H1 (cell line): ENCODE data around the gene IGSF9. TPM values are rescaled to one million over a fixed set of nuclear protein-coding genes. Genes with fewer than 3 reads are reported as not detected.

ENCODE experiments used
- polyA plus RNA-seq, 7 experiments: library from polyadenylated mRNA; depleted of rRNA in 3 of 7; stranded (reverse) in 5 of 7; unstranded in 2 of 7; fragments of >200 nt in 5 of 7; fragments of 200-250 nt in 2 of 7; gene quantifications; 1 replicate in 5 of 7; 2 replicates in 1 of 7; 4 replicates in 1 of 7; pipeline versions ENCODE4 v1.2.1 to v1.2.3, GENCODE V29; 2011 to 2013; ENCODE audit warnings: missing spikeins in 2 of 7, mixed read lengths in 2 of 7
- total RNA-seq: library from RNA; stranded (reverse); fragmentation: NEBNext Ultra II Directional; extraction: Animal tissue kit (Norgen Biotek cat#: 25700); gene quantifications from 2 replicates; pipeline ENCODE4 v1.2.1, GENCODE V29; 2021
- TF ChIP-seq, protein P1 (sequence below): IDR thresholded peaks from 2 replicates; pipeline ENCODE4 v1.6.1; 2012; ENCODE audit warnings: inconsistent platforms

IGSF9 gene
- total and polyA plus RNA-seq, 2 of the 8 experiments (the other 6 are each of a cell fraction or from before 2014, with no cell fraction given), result 10.9 to 28.1 TPM

DNA sequence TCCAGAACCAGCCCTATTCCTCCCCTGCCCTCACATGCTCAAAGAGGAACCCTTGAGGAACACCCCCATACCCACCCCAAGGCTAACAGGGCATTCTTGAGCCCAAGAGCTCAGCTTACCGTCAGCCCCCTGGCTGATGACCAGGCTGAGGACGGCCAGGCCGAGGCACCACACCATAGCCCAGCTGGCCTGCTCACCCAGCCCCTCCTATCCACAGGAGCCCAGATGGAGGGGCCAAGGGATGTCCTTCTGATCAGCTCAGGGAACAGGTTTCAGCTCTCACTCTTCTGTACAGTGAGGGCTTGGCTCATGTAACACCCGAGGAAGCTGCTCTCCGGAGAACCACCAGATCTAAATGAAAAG, 2.2 kb downstream of the IGSF9 start (continued):
- TF ChIP-seq, protein P1, sequence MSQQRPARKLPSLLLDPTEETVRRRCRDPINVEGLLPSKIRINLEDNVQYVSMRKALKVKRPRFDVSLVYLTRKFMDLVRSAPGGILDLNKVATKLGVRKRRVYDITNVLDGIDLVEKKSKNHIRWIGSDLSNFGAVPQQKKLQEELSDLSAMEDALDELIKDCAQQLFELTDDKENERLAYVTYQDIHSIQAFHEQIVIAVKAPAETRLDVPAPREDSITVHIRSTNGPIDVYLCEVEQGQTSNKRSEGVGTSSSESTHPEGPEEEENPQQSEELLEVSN, result no peak
